Brain microvascular endothelial cell (primary cell): ENCODE measurements around the gene AXIN1.
A peak's percentile ranks its signal among the peaks of the same experiment; 100 is the strongest.

Experiments
- DNase-seq: peaks from one replicate; pipeline ENCODE4 v3.0.0-alpha.2; 2020
- H3K27ac ChIP-seq: fragments of 250-450 bp; sonication (Bioruptor Pico); 2 replicates; pipeline ENCODE4 v1.5.1; 2020; ENCODE audit warnings: mild to moderate bottlenecking, moderate library complexity
- H3K27me3 ChIP-seq: fragments of 250-450 bp; sonication (Bioruptor Pico); replicated peaks from 2 replicates; pipeline ENCODE4 v1.5.1; 2020; ENCODE audit warnings: mild to moderate bottlenecking
- H3K36me3 ChIP-seq: fragments of 250-450 bp; sonication (Bioruptor Pico); replicated peaks from 2 replicates; pipeline ENCODE4 v1.5.1; 2020; ENCODE audit warnings: mild to moderate bottlenecking
- H3K4me3 ChIP-seq: 2 replicates; pipeline ENCODE4 v1.5.1; 2011; ENCODE audit warnings: low read depth, mild to moderate bottlenecking, control low read depth, low read length, moderate library complexity
- CTCF ChIP-seq: IDR thresholded peaks from 2 replicates; pipeline ENCODE4 v1.5.1; 2011; ENCODE audit warnings: low read depth, mild to moderate bottlenecking, moderate library complexity, low read length, control low read depth, inconsistent platforms; ENCODE audit errors: missing control alignments
- in situ Hi-C: cut with HindIII; loops from 2 replicates; pipeline ENCODE4 v1.10.0; 2017; ENCODE audit warnings: low sequenced_read_pairs, low pct_ligation_motif_present

The AXIN1 gene

DNA sequence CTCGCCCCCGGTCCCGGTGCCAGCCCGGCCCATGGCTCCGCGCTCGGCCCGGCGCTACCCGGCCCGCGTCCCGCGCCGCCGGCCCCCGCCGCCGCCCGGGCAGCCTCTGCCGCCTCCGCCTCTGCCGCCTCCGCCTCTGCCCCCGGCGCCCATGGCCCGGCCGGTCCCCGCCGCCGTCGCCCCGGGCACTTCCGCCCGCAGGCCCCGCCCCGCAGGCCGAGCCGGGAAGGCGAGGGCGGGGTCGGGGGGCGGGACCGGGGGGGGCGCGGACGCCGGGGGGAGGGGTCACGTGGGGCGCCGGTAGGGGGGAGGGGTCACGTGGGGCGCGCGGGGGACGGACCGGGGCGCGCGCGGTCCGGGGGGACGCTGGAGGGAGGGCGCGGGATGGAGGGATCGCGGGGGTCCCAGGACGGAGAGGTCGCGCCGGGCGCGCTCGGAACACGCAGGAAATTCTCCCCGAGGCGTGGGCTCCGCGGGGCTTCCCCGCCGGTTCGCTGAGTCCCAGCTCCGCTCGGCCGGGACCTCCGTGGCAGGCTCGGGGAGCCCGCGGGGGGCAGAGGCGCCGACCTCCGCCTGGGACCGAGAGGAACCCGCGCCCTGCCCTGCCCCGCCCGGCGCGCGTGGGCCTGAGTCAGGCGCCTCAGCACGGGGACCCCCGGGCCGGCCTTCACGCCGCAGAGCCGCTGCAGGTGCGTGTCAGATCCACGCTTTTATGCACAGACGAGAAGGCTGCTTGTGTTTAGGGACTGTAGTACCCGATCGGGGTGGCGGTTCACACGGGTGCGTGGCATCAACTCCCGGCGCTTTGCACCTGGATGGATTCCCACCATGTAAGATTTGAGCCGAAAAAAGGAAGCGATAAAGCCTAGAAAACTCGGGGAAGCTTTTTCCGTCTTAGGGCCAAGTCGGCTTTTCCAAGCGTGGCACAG lies 29.5 kb upstream of the AXIN1 start, which contains the start of gene PGAP6:
TSS of gene PGAP6 (minus strand) at position 190 of the 929 bp plus-strand sequence. CDS start at position 33, 157 bp downstream.
- in situ Hi-C loops, result no loop called here
- no peak for DNase-seq
- no peaks in the 10 kb centered on the region for H3K36me3 ChIP-seq
- no peak for TF ChIP-seq CTCF
- peak within 1 kb of the TSS; percentile 73 for H3K4me3 ChIP-seq
- no peak within 1 kb of the TSS for H3K27ac ChIP-seq
- no peaks in the 10 kb centered on the region for H3K27me3 ChIP-seq

GRCh38 chr16:381012-381788 lies 28.7 kb upstream of the AXIN1 start:
- Histone ChIP-seq H3K27me3 (no peaks in the 10 kb centered on the region), H3K27ac (no peak overlapping the region), H3K4me3 (peak overlapping the region; percentile 73), H3K36me3 (peaks cover 8% of the 10 kb centered on the region)
- TF ChIP-seq CTCF, result no peak
- no peak for DNase-seq
- in situ Hi-C loops, result no loop called here

GRCh38 chr16:380762-381011 lies 28.2 kb upstream of the AXIN1 start:
- in situ Hi-C loops, result no loop called here

GRCh38 chr16:379961-380761 lies 27.6 kb upstream of the AXIN1 start:
- no peak for TF ChIP-seq CTCF
- no peaks in the 10 kb centered on the region for H3K27me3 ChIP-seq
- in situ Hi-C loops, result no loop called here
- peaks cover 12% of the 10 kb centered on the region for H3K36me3 ChIP-seq
- peak overlapping the region; percentile 73 for H3K4me3 ChIP-seq
- H3K27ac ChIP-seq, result no peak overlapping the region
- no peak for DNase-seq

More at GRCh38 chr16:380762-381011, 28.2 kb upstream of the AXIN1 start:
- H3K27me3 ChIP-seq, result no peaks in the 10 kb centered on the region
- peak overlapping the region; percentile 73 for H3K4me3 ChIP-seq
- DNase-seq, result no peak
- H3K36me3 ChIP-seq, result peaks cover 12% of the 10 kb centered on the region
- H3K27ac ChIP-seq, result no peak overlapping the region
- TF ChIP-seq CTCF, result no peak

DNA sequence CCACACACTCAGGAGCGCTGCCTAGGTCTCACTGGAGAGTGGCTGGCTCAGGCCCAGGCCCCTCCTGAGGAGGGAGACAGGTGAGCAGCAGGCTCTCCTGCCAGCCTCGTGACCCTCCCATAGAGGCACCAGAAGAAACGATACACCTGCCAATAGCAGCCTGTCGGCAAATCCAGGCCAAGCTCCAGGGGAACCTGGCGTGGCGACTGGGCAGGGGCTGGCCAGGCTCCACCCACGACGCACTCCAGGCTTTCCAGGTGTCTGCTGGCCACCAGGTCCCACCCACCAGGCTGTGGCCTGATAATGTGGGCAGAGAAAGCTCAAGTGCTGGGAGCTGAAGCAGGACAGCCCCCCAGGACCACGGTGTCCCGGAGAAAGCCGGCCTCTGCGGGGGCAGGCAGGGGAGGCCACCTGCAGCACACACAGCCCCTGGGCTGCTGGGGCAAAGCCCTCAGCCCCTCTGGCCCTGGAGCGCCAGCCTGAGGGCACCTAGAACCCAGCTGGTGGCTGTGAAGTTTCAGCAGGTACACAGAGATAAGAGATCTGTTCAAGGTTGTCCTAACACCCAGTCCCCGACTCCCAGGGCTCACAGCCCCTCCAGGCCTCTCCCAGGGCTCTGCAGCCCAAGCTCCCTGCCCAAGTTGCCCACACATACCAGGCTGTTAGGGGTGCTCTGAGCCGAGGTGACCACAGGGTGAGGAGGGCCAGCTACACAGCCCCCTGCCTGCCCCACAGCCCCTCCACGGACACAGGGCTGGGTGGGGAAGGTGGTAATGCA lies 26.8 kb upstream of the AXIN1 start:
- in situ Hi-C loops, result no loop called here
- TF ChIP-seq CTCF, result no peak
- Histone ChIP-seq H3K36me3 (peaks cover 16% of the 10 kb centered on the region), H3K27ac (no peak overlapping the region), H3K27me3 (no peaks in the 10 kb centered on the region), H3K4me3 (no peak overlapping the region)
- no peak for DNase-seq
